Osteoblast (primary cell): ENCODE results near the gene PKHD1. TPM values are rescaled to one million over a fixed set of nuclear protein-coding genes. Genes with fewer than 3 reads are reported as not detected.
A peak's percentile ranks its signal among the peaks of the same experiment; 100 is the strongest.
"Not testable (repeated sequence)": the region's sequence is repeated elsewhere in the genome, so short reads cannot be mapped to it uniquely, and the experiment has no call there.

Experiments
- DNase-seq: peaks from one replicate; pipeline ENCODE4 v3.0.0; 2011; ENCODE audit warnings: low spot score, mixed read lengths; ENCODE audit not compliant: insufficient read length; ENCODE audit errors: missing footprints
- H2AFZ ChIP-seq: 2 replicates; pipeline ENCODE4 v1.6.0; 2011; ENCODE audit warnings: mild to moderate bottlenecking, low read length
- H3K27ac ChIP-seq: 2 replicates; pipeline ENCODE4 v1.5.1; 2011; ENCODE audit warnings: mild to moderate bottlenecking, low read depth, low read length, moderate library complexity
- H3K27me3 ChIP-seq: 2 replicates; pipeline ENCODE4 v1.6.0; 2012; ENCODE audit warnings: mild to moderate bottlenecking, control low read depth, inconsistent platforms, low read length, moderate library complexity; ENCODE audit not compliant: insufficient read depth
- H3K36me3 ChIP-seq: 2 replicates; pipeline ENCODE4 v1.5.1; 2011; ENCODE audit warnings: mild to moderate bottlenecking, low read length, control low read depth, moderate library complexity; ENCODE audit not compliant: insufficient read depth
- H3K4me1 ChIP-seq: 2 replicates; pipeline ENCODE4 v1.5.1; 2011; ENCODE audit warnings: mild to moderate bottlenecking, low read length, control low read depth, moderate library complexity; ENCODE audit not compliant: insufficient read depth
- H3K4me2 ChIP-seq: 2 replicates; pipeline ENCODE4 v1.6.0; 2011; ENCODE audit warnings: mild to moderate bottlenecking, low read length; ENCODE audit not compliant: insufficient read depth
- H3K4me3 ChIP-seq: fragments of 200-600 bp; sonication (generic); 3 replicates; pipeline ENCODE4 v1.5.1; 2012; ENCODE audit warnings: mild to moderate bottlenecking, low read length, inconsistent platforms; ENCODE audit not compliant: insufficient read depth
- H3K79me2 ChIP-seq: 2 replicates; pipeline ENCODE4 v1.6.0; 2012; ENCODE audit warnings: mild to moderate bottlenecking, low read length, control low read depth, inconsistent platforms; ENCODE audit not compliant: insufficient read depth
- H3K9me3 ChIP-seq: 2 replicates; pipeline ENCODE4 v1.5.1; 2011; ENCODE audit warnings: low read depth, low read length, control low read depth
- H4K20me1 ChIP-seq: 2 replicates; pipeline ENCODE4 v1.6.0; 2012; ENCODE audit warnings: mild to moderate bottlenecking, low read length, control low read depth; ENCODE audit not compliant: insufficient read depth
- total RNA-seq: library from RNA; depleted of rRNA; stranded (reverse); fragments of >200 nt; gene quantifications from 2 replicates; pipeline ENCODE4 v1.2.3, GENCODE V29; 2012
- TF ChIP-seq, protein P1 (sequence below): IDR thresholded peaks from 2 replicates; pipeline ENCODE4 v1.5.1; 2011; ENCODE audit warnings: mild to moderate bottlenecking, low read depth, low read length, moderate library complexity; ENCODE audit errors: extremely low read depth

PKHD1 gene
- total RNA-seq, 1 donor, result not detected

DNA sequence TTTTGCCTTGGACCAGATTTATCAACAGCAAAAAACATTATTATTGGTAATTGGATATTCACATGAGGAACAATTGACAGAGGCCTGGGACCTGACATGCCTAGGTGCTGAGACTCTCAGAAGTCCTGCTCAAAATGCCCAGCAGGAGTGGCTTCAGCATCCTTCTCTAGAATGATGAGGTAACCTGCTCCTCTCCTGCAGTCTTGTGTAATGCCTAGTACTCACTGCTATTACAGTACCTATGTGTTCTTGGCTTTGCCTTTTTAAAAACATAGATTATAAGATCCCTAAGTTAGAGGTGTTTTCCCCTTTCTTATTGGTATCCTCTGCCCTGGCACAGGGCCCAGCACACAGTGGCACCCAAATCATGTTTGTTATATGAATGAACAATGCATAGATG, 230.9 kb downstream of the PKHD1 start:
- TF ChIP-seq, protein P1, sequence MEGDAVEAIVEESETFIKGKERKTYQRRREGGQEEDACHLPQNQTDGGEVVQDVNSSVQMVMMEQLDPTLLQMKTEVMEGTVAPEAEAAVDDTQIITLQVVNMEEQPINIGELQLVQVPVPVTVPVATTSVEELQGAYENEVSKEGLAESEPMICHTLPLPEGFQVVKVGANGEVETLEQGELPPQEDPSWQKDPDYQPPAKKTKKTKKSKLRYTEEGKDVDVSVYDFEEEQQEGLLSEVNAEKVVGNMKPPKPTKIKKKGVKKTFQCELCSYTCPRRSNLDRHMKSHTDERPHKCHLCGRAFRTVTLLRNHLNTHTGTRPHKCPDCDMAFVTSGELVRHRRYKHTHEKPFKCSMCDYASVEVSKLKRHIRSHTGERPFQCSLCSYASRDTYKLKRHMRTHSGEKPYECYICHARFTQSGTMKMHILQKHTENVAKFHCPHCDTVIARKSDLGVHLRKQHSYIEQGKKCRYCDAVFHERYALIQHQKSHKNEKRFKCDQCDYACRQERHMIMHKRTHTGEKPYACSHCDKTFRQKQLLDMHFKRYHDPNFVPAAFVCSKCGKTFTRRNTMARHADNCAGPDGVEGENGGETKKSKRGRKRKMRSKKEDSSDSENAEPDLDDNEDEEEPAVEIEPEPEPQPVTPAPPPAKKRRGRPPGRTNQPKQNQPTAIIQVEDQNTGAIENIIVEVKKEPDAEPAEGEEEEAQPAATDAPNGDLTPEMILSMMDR, result no peak
- Histone ChIP-seq H3K36me3 (no peaks in the 10 kb centered on the region), H3K27me3 (no peaks in the 10 kb centered on the region), H4K20me1 (no peaks in the 10 kb centered on the region), H3K27ac (no peak overlapping the region), H2AFZ (no peak overlapping the region), H3K79me2 (no peaks in the 10 kb centered on the region), H3K9me3 (no peaks in the 10 kb centered on the region), H3K4me2 (no peak overlapping the region), H3K4me3 (no peak overlapping the region), H3K4me1 (no peaks in the 10 kb centered on the region)
- DNase-seq, result no peak

DNA sequence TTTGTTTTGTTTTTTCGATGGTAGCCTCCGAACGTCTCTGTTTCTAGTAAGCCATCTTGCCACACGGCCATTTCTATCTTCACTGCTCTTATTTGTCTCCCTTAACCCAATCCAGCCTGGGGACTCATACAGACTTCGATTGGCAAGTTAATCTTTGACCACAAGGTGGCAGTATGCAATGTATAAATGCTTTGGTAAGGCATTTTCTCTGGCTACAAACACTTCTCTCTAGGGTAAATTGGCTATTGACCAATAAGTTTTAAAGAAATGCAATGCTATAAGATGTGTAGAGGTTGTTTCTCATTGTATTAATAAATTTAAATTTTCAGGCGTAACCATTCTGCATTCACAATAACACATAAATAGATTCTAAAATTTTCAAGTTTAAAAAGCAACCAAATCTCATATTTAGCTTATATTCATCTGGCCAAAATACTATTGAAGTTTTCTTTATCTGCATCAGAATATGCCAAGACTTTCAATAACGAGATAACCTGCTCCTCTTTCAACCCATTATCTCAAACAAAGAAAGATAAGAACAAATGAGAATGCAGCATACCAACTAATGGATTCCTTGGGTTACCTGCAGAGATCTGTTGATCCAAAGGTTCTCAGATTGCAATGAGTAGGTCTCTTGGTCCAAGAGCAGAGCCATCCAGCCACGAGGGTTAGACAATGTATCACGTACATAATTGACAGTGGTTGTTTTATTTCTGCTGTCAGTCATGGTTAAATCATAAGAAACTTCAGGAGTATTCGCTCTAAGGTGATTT, 231.9 kb downstream of the PKHD1 start:
- no peaks in the 10 kb centered on the region for H4K20me1 ChIP-seq
- H3K79me2 ChIP-seq, result no peaks in the 10 kb centered on the region
- H3K36me3 ChIP-seq, result no peaks in the 10 kb centered on the region
- no peak overlapping the region for H2AFZ ChIP-seq
- no peak overlapping the region for H3K27ac ChIP-seq
- TF ChIP-seq, protein P1, result peak; percentile 61
- peak; percentile 87 for DNase-seq
- no peak overlapping the region for H3K4me3 ChIP-seq
- H3K27me3 ChIP-seq, result no peaks in the 10 kb centered on the region
- H3K4me2 ChIP-seq, result no peak overlapping the region
- no peaks in the 10 kb centered on the region for H3K4me1 ChIP-seq
- H3K9me3 ChIP-seq, result no peaks in the 10 kb centered on the region

DNA sequence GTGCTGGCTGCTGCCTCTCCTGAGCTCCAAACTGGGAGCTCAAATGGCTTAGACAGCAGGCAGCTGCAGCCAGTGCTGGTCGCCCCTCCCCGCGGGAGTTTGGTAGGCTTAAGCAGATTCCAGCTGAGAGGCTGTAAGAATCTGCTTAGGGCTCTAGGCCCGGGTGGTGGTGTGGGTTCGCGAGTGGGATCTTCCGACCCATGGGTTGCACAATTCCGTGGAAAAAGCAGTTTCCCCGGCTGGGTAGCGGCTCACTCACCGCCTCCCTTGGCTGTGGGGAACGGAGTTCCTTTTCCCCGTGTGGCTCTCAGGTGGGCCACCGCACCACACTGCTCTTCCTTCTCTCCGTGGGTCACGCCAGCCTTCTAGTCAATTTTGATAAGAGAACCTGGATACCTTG, 232.5 kb downstream of the PKHD1 start:
- H3K27me3 ChIP-seq, result no peaks in the 10 kb centered on the region
- TF ChIP-seq, protein P1, result no peak
- no peak overlapping the region for H2AFZ ChIP-seq
- no peaks in the 10 kb centered on the region for H4K20me1 ChIP-seq
- no peak overlapping the region for H3K4me3 ChIP-seq
- H3K79me2 ChIP-seq, result no peaks in the 10 kb centered on the region
- H3K4me1 ChIP-seq, result no peaks in the 10 kb centered on the region
- H3K36me3 ChIP-seq, result no peaks in the 10 kb centered on the region
- H3K9me3 ChIP-seq, result no peaks in the 10 kb centered on the region
- no peak overlapping the region for H3K4me2 ChIP-seq
- DNase-seq, result no peak
- H3K27ac ChIP-seq, result no peak overlapping the region

DNA sequence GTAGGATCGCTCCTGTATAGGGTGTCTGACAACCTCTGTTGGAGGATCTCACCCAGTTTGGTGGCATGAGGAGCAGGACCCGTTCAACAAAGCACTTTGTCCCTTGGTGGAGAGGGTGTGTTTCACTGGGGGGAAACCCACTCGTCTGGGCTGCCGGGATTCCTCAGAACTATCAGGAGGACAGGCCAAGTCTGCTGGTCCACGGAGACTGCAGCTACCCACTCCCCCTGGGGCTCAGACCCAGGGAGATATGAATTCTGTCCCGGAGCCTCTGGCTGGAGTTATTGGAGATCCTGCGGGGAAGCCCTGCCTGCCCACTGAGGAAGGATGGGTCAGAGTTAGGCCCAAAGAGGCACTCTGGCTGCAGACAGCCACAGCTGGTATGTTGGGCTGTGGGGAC, 233.1 kb downstream of the PKHD1 start:
- Histone ChIP-seq H3K9me3 (no peaks in the 10 kb centered on the region), H3K27ac (no peak overlapping the region), H3K4me3 (no peak overlapping the region), H3K4me2 (no peak overlapping the region), H2AFZ (no peak overlapping the region), H3K27me3 (no peaks in the 10 kb centered on the region), H3K36me3 (no peaks in the 10 kb centered on the region), H4K20me1 (no peaks in the 10 kb centered on the region), H3K79me2 (no peaks in the 10 kb centered on the region), H3K4me1 (no peaks in the 10 kb centered on the region)
- TF ChIP-seq, protein P1, result no peak
- peak; percentile 6 for DNase-seq

DNA sequence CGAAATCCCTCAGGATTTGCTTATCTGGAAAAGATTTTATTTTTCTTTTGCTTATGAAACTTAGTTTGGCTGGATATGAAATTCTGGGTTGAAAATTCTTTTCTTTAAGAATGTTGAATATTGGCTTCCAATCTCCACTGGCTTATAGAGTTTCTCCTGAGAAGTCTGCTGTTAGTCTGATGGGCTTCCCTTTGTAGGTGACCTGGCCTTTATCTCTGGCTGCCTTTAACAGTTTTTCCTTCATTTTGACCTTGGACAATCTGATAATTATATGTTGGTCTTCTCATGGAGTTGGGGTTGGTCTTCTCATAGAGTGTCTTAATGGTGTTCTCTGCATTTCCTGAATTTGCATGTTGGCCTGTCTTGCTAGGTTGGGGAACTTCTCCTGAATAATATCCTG, 234.3 kb downstream of the PKHD1 start:
- not testable (repeated sequence) for H4K20me1 ChIP-seq, H3K4me1 ChIP-seq, H3K4me2 ChIP-seq, H3K27me3 ChIP-seq, H3K79me2 ChIP-seq, H2AFZ ChIP-seq, H3K36me3 ChIP-seq, H3K27ac ChIP-seq, H3K9me3 ChIP-seq, DNase-seq, H3K4me3 ChIP-seq
